AG09309 (cell line): ENCODE data around the gene RBBP4.
"Not testable (repeated sequence)": the region's sequence is repeated elsewhere in the genome, so short reads cannot be mapped to it uniquely, and the experiment has no call there.

ENCODE experiments used
- DNase-seq: peaks from one replicate; pipeline ENCODE4 v3.0.0-alpha.2; 2010; ENCODE audit warnings: low read depth
- H3K4me3 ChIP-seq: 2 replicates; pipeline ENCODE4 v1.5.1; 2011; ENCODE audit warnings: mild to moderate bottlenecking, low read depth, low read length, moderate library complexity; ENCODE audit not compliant: control insufficient read depth
- CTCF ChIP-seq: IDR thresholded peaks from 2 replicates; pipeline ENCODE4 v1.5.1; 2011; ENCODE audit warnings: mild to moderate bottlenecking, low read depth, low read length, inconsistent platforms; ENCODE audit not compliant: insufficient read depth, control insufficient read depth; ENCODE audit errors: missing control alignments

Gene RBBP4

GRCh38 chr1:32693455-32694174 lies 42.6 kb downstream of the RBBP4 start:
- no peak for DNase-seq
- TF ChIP-seq CTCF: no peak

GRCh38 chr1:32695098-32695904 lies 44.3 kb downstream of the RBBP4 start:
- DNase-seq: peak; percentile 63
- TF ChIP-seq CTCF: no peak
- no peak overlapping the region for H3K4me3 ChIP-seq

More at GRCh38 chr1:32693455-32694174, 42.6 kb downstream of the RBBP4 start:
- no peak overlapping the region for H3K4me3 ChIP-seq

GRCh38 chr1:32696041-32696440 lies 45.0 kb downstream of the RBBP4 start:
- DNase-seq: no peak
- H3K4me3 ChIP-seq: no peak overlapping the region
- no peak for TF ChIP-seq CTCF

- DNase-seq, H3K4me3 ChIP-seq: not testable (repeated sequence)
Measured at GRCh38 chr1:32696996-32697395, 46.0 kb downstream of the RBBP4 start.

- no peak for DNase-seq
- TF ChIP-seq CTCF: no peak
- peak overlapping the region; percentile 81 for H3K4me3 ChIP-seq
Measured at GRCh38 chr1:32701421-32701911, 50.5 kb downstream of the RBBP4 start.

GRCh38 chr1:32701951-32702598 lies 51.1 kb downstream of the RBBP4 start:
- no peak for TF ChIP-seq CTCF
- no peak for DNase-seq
- peak overlapping the region; percentile 81 for H3K4me3 ChIP-seq
